ENCODE measurements around the gene SKP1. TPM values are rescaled to one million over a fixed set of nuclear protein-coding genes. Genes with fewer than 3 reads are reported as not detected.

SKP1 gene
- polyA plus RNA-seq, 2 donors, result 75.0 to 423 TPM

GRCh38 chr5:134138416-134139376 lies 38.1 kb downstream of the SKP1 start:
- Histone ChIP-seq H3K4me1 (ENCODE audit: control insufficient read depth in 2 of 2, insufficient read depth in 2 of 2, low read length in 1 of 2) (peaks cover 0 to 9% of the 10 kb centered on the region in 2 donors), H3K4me3 (ENCODE audit: low read depth in 1 of 2, low read length in 2 of 2) (no peak overlapping the region), H3K27me3 (ENCODE audit: control insufficient read depth in 1 of 2, insufficient read depth in 2 of 2, low read length in 2 of 2) (no peaks in the 10 kb centered on the region), H3K27ac (ENCODE audit: low read depth in 2 of 2, low read length in 1 of 2) (no peak overlapping the region), H3K36me3 (ENCODE audit: control insufficient read depth in 2 of 2, insufficient read depth in 2 of 2, low read length in 1 of 2) (peaks cover 4 to 37% of the 10 kb centered on the region in 2 donors), H3K9me3 (ENCODE audit: control insufficient read depth in 2 of 2, insufficient read depth in 1 of 2, low read depth in 1 of 2, low read length in 1 of 2) (no peaks in the 10 kb centered on the region)
- WGBS, 2 donors, result 79 to 81% methylated on average over 3 of the region's 3 CpGs

GRCh38 chr5:134136771-134137170 lies 40.0 kb downstream of the SKP1 start:
- Histone ChIP-seq H3K36me3 (ENCODE audit: control insufficient read depth in 2 of 2, insufficient read depth in 2 of 2, low read length in 1 of 2) (peaks cover 4 to 27% of the 10 kb centered on the region in 2 donors), H3K4me3 (ENCODE audit: low read depth in 1 of 2, low read length in 2 of 2) (no peak overlapping the region), H3K27me3 (ENCODE audit: control insufficient read depth in 1 of 2, insufficient read depth in 2 of 2, low read length in 2 of 2) (no peaks in the 10 kb centered on the region), H3K27ac (ENCODE audit: low read depth in 2 of 2, low read length in 1 of 2) (no peak overlapping the region), H3K4me1 (ENCODE audit: control insufficient read depth in 2 of 2, insufficient read depth in 2 of 2, low read length in 1 of 2) (peaks cover 0 to 9% of the 10 kb centered on the region in 2 donors), H3K9me3 (ENCODE audit: control insufficient read depth in 2 of 2, insufficient read depth in 1 of 2, low read depth in 1 of 2, low read length in 1 of 2) (no peaks in the 10 kb centered on the region)
- WGBS, 2 donors, result 78 to 85% methylated on average over 7 of the region's 7 CpGs

DNA sequence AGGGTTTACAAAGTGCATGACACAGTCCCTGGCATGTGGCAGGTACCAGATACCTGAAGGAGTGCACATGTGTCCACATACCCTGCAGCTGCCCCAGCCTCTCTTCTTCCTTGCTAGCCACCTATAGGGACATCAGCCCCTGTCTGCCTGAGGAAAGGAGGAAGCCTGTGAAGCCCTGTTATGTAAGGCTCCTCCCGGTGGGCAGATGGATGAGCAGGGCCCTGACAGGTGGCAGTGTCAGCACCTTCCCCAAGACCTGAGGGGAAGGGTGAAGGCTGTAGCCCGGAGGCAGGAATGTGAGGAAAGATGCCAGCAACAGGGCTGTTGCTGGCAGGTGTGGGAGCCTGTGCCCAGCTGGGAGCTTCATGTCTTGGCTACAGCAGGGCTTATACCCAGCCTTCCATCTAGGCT lies 40.5 kb downstream of the SKP1 start:
- H3K4me3 ChIP-seq (ENCODE audit: low read depth in 1 of 2, low read length in 2 of 2), result no peak overlapping the region
- peaks cover 4 to 27% of the 10 kb centered on the region in 2 donors for H3K36me3 ChIP-seq (ENCODE audit: control insufficient read depth in 2 of 2, insufficient read depth in 2 of 2, low read length in 1 of 2)
- 50 to 57% methylated on average over 2 of the region's 2 CpGs for WGBS, 2 donors
- no peaks in the 10 kb centered on the region for H3K9me3 ChIP-seq (ENCODE audit: control insufficient read depth in 2 of 2, insufficient read depth in 1 of 2, low read depth in 1 of 2, low read length in 1 of 2)
- H3K4me1 ChIP-seq (ENCODE audit: control insufficient read depth in 2 of 2, insufficient read depth in 2 of 2, low read length in 1 of 2), result peaks cover 0 to 9% of the 10 kb centered on the region in 2 donors
- H3K27me3 ChIP-seq (ENCODE audit: control insufficient read depth in 1 of 2, insufficient read depth in 2 of 2, low read length in 2 of 2), result no peaks in the 10 kb centered on the region
- no peak overlapping the region for H3K27ac ChIP-seq (ENCODE audit: low read depth in 2 of 2, low read length in 1 of 2)

GRCh38 chr5:134135091-134135655 lies 41.6 kb downstream of the SKP1 start:
- Histone ChIP-seq H3K27ac (ENCODE audit: low read depth in 2 of 2, low read length in 1 of 2) (no peak overlapping the region), H3K36me3 (ENCODE audit: control insufficient read depth in 2 of 2, insufficient read depth in 2 of 2, low read length in 1 of 2) (peaks cover 4 to 25% of the 10 kb centered on the region in 2 donors), H3K4me3 (ENCODE audit: low read depth in 1 of 2, low read length in 2 of 2) (no peak overlapping the region), H3K4me1 (ENCODE audit: control insufficient read depth in 2 of 2, insufficient read depth in 2 of 2, low read length in 1 of 2) (peaks cover 0 to 9% of the 10 kb centered on the region in 2 donors), H3K27me3 (ENCODE audit: control insufficient read depth in 1 of 2, insufficient read depth in 2 of 2, low read length in 2 of 2) (no peaks in the 10 kb centered on the region), H3K9me3 (ENCODE audit: control insufficient read depth in 2 of 2, insufficient read depth in 1 of 2, low read depth in 1 of 2, low read length in 1 of 2) (no peaks in the 10 kb centered on the region)
- 95% methylated on average over 7 of the region's 7 CpGs for WGBS, 2 donors

DNA sequence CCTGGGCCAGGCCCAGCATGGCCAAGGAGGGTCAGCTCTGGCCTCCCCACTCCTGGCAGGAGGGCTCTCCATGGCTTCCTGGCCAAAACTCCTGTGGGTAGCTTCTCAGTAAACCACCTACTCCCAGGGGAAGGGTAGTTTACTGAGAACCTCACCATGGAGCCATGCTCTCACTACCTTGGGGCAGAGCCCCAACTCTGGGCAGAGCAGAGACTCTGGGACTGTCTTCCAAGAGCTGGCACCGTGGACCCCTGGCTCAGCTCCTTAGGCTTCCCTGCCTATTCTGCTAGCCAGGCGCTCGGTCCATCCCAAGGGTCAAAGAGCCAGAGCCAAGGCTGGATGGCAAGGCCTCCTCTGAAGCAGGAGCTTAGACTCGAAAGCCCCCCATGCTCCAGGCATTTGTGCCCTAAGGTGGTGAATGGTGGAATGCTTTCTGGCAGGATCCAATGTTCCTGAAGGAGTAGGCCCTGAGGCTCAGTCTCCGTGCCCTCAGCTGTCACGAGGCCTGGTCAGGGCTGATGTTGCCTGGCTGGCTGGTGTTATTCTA lies 42.7 kb downstream of the SKP1 start:
- H3K36me3 ChIP-seq (ENCODE audit: control insufficient read depth in 2 of 2, insufficient read depth in 2 of 2, low read length in 1 of 2), result peaks cover 4 to 26% of the 10 kb centered on the region in 2 donors
- no peaks in the 10 kb centered on the region for H3K9me3 ChIP-seq (ENCODE audit: control insufficient read depth in 2 of 2, insufficient read depth in 1 of 2, low read depth in 1 of 2, low read length in 1 of 2)
- no peak overlapping the region for H3K27ac ChIP-seq (ENCODE audit: low read depth in 2 of 2, low read length in 1 of 2)
- 81 to 85% methylated on average over 6 of the region's 6 CpGs for WGBS, 2 donors
- H3K4me1 ChIP-seq (ENCODE audit: control insufficient read depth in 2 of 2, insufficient read depth in 2 of 2, low read length in 1 of 2), result peaks cover 0 to 12% of the 10 kb centered on the region in 2 donors
- H3K27me3 ChIP-seq (ENCODE audit: control insufficient read depth in 1 of 2, insufficient read depth in 2 of 2, low read length in 2 of 2), result no peaks in the 10 kb centered on the region
- no peak overlapping the region for H3K4me3 ChIP-seq (ENCODE audit: low read depth in 1 of 2, low read length in 2 of 2)

GRCh38 chr5:134133188-134133994 lies 43.4 kb downstream of the SKP1 start:
- no peaks in the 10 kb centered on the region for H3K9me3 ChIP-seq (ENCODE audit: control insufficient read depth in 2 of 2, insufficient read depth in 1 of 2, low read depth in 1 of 2, low read length in 1 of 2)
- H3K27ac ChIP-seq (ENCODE audit: low read depth in 2 of 2, low read length in 1 of 2), result no peak overlapping the region
- peaks cover under 1 to 12% of the 10 kb centered on the region in 2 donors for H3K4me1 ChIP-seq (ENCODE audit: control insufficient read depth in 2 of 2, insufficient read depth in 2 of 2, low read length in 1 of 2)
- H3K4me3 ChIP-seq (ENCODE audit: low read depth in 1 of 2, low read length in 2 of 2), result no peak overlapping the region
- WGBS, 2 donors, result 86 to 87% methylated on average over 9 of the region's 9 CpGs
- peaks cover 4 to 26% of the 10 kb centered on the region in 2 donors for H3K36me3 ChIP-seq (ENCODE audit: control insufficient read depth in 2 of 2, insufficient read depth in 2 of 2, low read length in 1 of 2)
- H3K27me3 ChIP-seq (ENCODE audit: control insufficient read depth in 1 of 2, insufficient read depth in 2 of 2, low read length in 2 of 2), result no peaks in the 10 kb centered on the region

DNA sequence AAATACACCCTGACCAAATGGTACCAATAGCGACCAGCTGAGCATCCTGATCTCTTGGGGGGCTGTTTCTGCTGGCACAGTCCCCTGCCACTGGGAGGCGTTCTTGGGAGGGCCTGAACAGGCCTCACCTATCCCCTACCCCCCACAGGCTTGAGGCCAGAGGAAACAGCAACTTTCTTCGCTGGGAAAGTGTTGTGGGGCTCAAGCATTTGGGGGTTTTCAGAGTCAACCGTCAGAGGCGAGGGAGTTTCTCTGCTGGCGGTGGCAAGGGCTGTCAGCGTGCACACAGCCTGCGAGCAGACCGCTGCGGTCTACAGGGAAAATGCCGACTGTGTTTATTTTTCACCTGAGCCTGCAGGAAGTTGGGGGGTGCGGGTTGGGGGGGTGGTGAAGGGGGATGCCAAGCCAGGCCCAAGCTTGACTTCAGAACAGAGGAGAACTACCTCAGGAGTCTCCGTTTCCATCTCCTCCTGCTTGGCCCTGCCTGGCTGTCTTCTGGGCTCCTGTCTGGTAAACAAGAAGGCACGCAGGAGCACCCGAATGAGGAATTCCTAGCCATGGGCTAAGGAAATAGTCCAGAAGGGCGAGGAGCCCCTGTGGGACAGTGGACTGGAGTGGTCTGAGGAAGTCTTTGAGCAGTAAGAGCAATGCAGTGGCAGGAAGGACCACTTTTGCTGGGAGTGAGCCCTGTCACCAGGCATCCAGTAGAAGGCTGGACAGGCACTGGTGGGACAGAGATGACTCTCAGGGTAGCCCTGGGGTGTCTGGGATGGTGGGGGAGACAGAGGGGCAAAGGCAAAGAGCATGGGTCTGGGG lies 44.2 kb downstream of the SKP1 start:
- no peaks in the 10 kb centered on the region for H3K27me3 ChIP-seq (ENCODE audit: control insufficient read depth in 1 of 2, insufficient read depth in 2 of 2, low read length in 2 of 2)
- H3K9me3 ChIP-seq (ENCODE audit: control insufficient read depth in 2 of 2, insufficient read depth in 1 of 2, low read depth in 1 of 2, low read length in 1 of 2), result no peaks in the 10 kb centered on the region
- H3K4me1 ChIP-seq (ENCODE audit: control insufficient read depth in 2 of 2, insufficient read depth in 2 of 2, low read length in 1 of 2), result peaks cover 6 to 17% of the 10 kb centered on the region in 2 donors
- no peak overlapping the region for H3K4me3 ChIP-seq (ENCODE audit: low read depth in 1 of 2, low read length in 2 of 2)
- no peak overlapping the region for H3K27ac ChIP-seq (ENCODE audit: low read depth in 2 of 2, low read length in 1 of 2)
- WGBS, 2 donors, result 66 to 70% methylated on average over 16 of the region's 16 CpGs
- H3K36me3 ChIP-seq (ENCODE audit: control insufficient read depth in 2 of 2, insufficient read depth in 2 of 2, low read length in 1 of 2), result peaks cover 4 to 28% of the 10 kb centered on the region in 2 donors

- peaks cover 4 to 25% of the 10 kb centered on the region in 2 donors for H3K36me3 ChIP-seq (ENCODE audit: control insufficient read depth in 2 of 2, insufficient read depth in 2 of 2, low read length in 1 of 2)
- no peaks in the 10 kb centered on the region for H3K27me3 ChIP-seq (ENCODE audit: control insufficient read depth in 1 of 2, insufficient read depth in 2 of 2, low read length in 2 of 2)
- peaks cover 6 to 17% of the 10 kb centered on the region in 2 donors for H3K4me1 ChIP-seq (ENCODE audit: control insufficient read depth in 2 of 2, insufficient read depth in 2 of 2, low read length in 1 of 2)
- WGBS, 2 donors, result 88 to 91% methylated on average over 7 of the region's 7 CpGs
- no peak overlapping the region for H3K4me3 ChIP-seq (ENCODE audit: low read depth in 1 of 2, low read length in 2 of 2)
- no peaks in the 10 kb centered on the region for H3K9me3 ChIP-seq (ENCODE audit: control insufficient read depth in 2 of 2, insufficient read depth in 1 of 2, low read depth in 1 of 2, low read length in 1 of 2)
- H3K27ac ChIP-seq (ENCODE audit: low read depth in 2 of 2, low read length in 1 of 2), result no peak overlapping the region
Observed at GRCh38 chr5:134131578-134132350, 45.0 kb downstream of the SKP1 start.
